Spinal cord (tissue), 10 donors: Measurements from ENCODE around the gene ZNF443. TPM values are rescaled to one million over a fixed set of nuclear protein-coding genes. Genes with fewer than 3 reads are reported as not detected.

Experiments
- DNase-seq, 6 donors: peaks; one replicate each; pipeline versions ENCODE4 v3.0.0 to v3.0.0-alpha.2; 2013 to 2015; ENCODE audit warnings: low spot score in 6 of 6, low read depth in 4 of 6
- H3K27ac ChIP-seq: one replicate; pipeline ENCODE4 v1.5.1; 2013; ENCODE audit warnings: low read depth, low read length, control low read depth
- H3K27me3 ChIP-seq: one replicate; pipeline ENCODE4 v1.6.1; 2013; ENCODE audit warnings: low read length; ENCODE audit not compliant: control insufficient read depth, insufficient read depth
- H3K36me3 ChIP-seq: one replicate; pipeline ENCODE4 v1.6.1; 2013; ENCODE audit warnings: low read length; ENCODE audit not compliant: control insufficient read depth, insufficient read depth
- H3K4me1 ChIP-seq: one replicate; pipeline ENCODE4 v1.6.1; 2013; ENCODE audit warnings: low read length; ENCODE audit not compliant: control insufficient read depth, insufficient read depth
- H3K4me3 ChIP-seq: one replicate; pipeline ENCODE4 v1.5.1; 2013; ENCODE audit warnings: low read depth, low read length, control low read depth
- H3K9me3 ChIP-seq: one replicate; pipeline ENCODE4 v1.6.1; 2013; ENCODE audit warnings: low read length; ENCODE audit not compliant: control insufficient read depth, insufficient read depth
- WGBS: methylation state at CpG from one replicate; pipeline ENCODE4 v1.1.5; 2013; ENCODE audit warnings: missing lambda C conversion rate; ENCODE audit not compliant: insufficient coverage; 5-methylcytosine and 5-hydroxymethylcytosine counted together
- polyA plus RNA-seq, 2 donors: library from polyadenylated mRNA; unstranded; fragments of 120-200 nt; gene quantifications; one replicate each; pipeline ENCODE4 v1.2.1, GENCODE V29; 2013; ENCODE audit not compliant: insufficient read length in 2 of 2
- total RNA-seq, 2 donors: library from RNA; depleted of rRNA in 1 of 2; stranded (reverse); fragments of 120-200 nt in 1 of 2; fragments of >200 nt in 1 of 2; gene quantifications; one replicate each; pipeline versions ENCODE4 v1.2.3 to v1.2.4, GENCODE V29; 2013 to 2014
- donor health status: healthy.

Gene ZNF443
- total and polyA plus RNA-seq, 4 donors, result 6.7 to 10.9 (median 9.2) TPM

- no peak for DNase-seq
- H3K27ac ChIP-seq, result no peak overlapping the region
- 80% methylated on average over 1 of the region's 2 CpGs for WGBS
- H3K27me3 ChIP-seq, result no peaks in the 10 kb centered on the region
- H3K9me3 ChIP-seq, result peaks cover 1% of the 10 kb centered on the region
- peaks cover 2% of the 10 kb centered on the region for H3K36me3 ChIP-seq
- no peak overlapping the region for H3K4me3 ChIP-seq
- H3K4me1 ChIP-seq, result no peaks in the 10 kb centered on the region
Measured at GRCh38 chr19:12380444-12380737, 60.4 kb downstream of the ZNF443 start.

- H3K27ac ChIP-seq, result no peak overlapping the region
- no peaks in the 10 kb centered on the region for H3K4me1 ChIP-seq
- no peaks in the 10 kb centered on the region for H3K27me3 ChIP-seq
- DNase-seq, result no peak
- no peak overlapping the region for H3K4me3 ChIP-seq
- WGBS, result no CpG with 5 or more reads among the region's 5 CpGs
- peaks cover 1% of the 10 kb centered on the region for H3K9me3 ChIP-seq
- H3K36me3 ChIP-seq, result peaks cover 2% of the 10 kb centered on the region
Measured at GRCh38 chr19:12379732-12380443, 60.9 kb downstream of the ZNF443 start.

Other genes with a start within 250 kb of the ZNF443 start
- 10 to 100 TPM; 18.9 to 20.7 TPM for gene ZNF44, start 146.1 kb downstream of the ZNF443 start, total RNA-seq
- gene ZNF44, start 146.1 kb downstream of the ZNF443 start, polyA plus RNA-seq, result 10 to 100 TPM; 14.9 to 18.0 TPM
- gene ZNF563, start 107.4 kb downstream of the ZNF443 start, total RNA-seq, result 1 to 10 TPM; 4.6 to 5.4 TPM
- 1 to 10 TPM; 2.0 to 2.4 TPM for gene ZNF563, start 107.4 kb downstream of the ZNF443 start, polyA plus RNA-seq
- 10 to 100 TPM; 11.5 to 13.2 TPM for gene ZNF442, start 75.3 kb downstream of the ZNF443 start, total RNA-seq
- gene ZNF442, start 75.3 kb downstream of the ZNF443 start, polyA plus RNA-seq, result 1 to 10 TPM; 2.9 to 3.3 TPM
- gene ZNF799, start 39.8 kb downstream of the ZNF443 start, total RNA-seq, result 1 to 10 TPM; 9.7 to 10.0 TPM
- gene ZNF799, start 39.8 kb downstream of the ZNF443 start, polyA plus RNA-seq, result 1 to 10 TPM; 5.5 to 6.2 TPM
- gene ZNF709, start 43.8 kb upstream of the ZNF443 start, total RNA-seq, result 10 to 100 TPM; 13.1 to 20.5 TPM
- 1 to 10 TPM; 9.4 to 9.5 TPM for gene ZNF709, start 43.8 kb upstream of the ZNF443 start, polyA plus RNA-seq
- 10 to 100 TPM; 19.9 to 23.6 TPM for gene ZNF564, start 110.5 kb upstream of the ZNF443 start, total RNA-seq
- 1 to 10 TPM; 5.8 to 6.3 TPM for gene ZNF564, start 110.5 kb upstream of the ZNF443 start, polyA plus RNA-seq
- 10 to 100 TPM; 10.7 to 12.9 TPM for gene ZNF490, start 169.8 kb upstream of the ZNF443 start, total RNA-seq
- 1 to 10 TPM; 5.6 to 8.1 TPM for gene ZNF490, start 169.8 kb upstream of the ZNF443 start, polyA plus RNA-seq
- gene ZNF791, start 169.9 kb upstream of the ZNF443 start, total RNA-seq, result 10 to 100 TPM; 19.4 to 20.8 TPM
- gene ZNF791, start 169.9 kb upstream of the ZNF443 start, polyA plus RNA-seq, result 10 to 100 TPM; 17.4 to 17.5 TPM
- 10 to 100 TPM; 18.9 to 30.6 TPM for gene MAN2B1, start 225.7 kb upstream of the ZNF443 start, total RNA-seq
- gene MAN2B1, start 225.7 kb upstream of the ZNF443 start, polyA plus RNA-seq, result 10 to 100 TPM; 31.5 to 38.7 TPM
- 10 to 100 TPM in 1 of 2 donors, 1 to 10 TPM in 1; 9.3 to 14.9 TPM for gene WDR83, start 225.8 kb upstream of the ZNF443 start, total RNA-seq
- gene WDR83, start 225.8 kb upstream of the ZNF443 start, polyA plus RNA-seq, result 10 to 100 TPM; 27.3 to 37.6 TPM
- 10 to 100 TPM; 52.5 to 97.1 TPM for gene DHPS, start 240.9 kb upstream of the ZNF443 start, total RNA-seq
- gene DHPS, start 240.9 kb upstream of the ZNF443 start, polyA plus RNA-seq, result 100 to 1,000 TPM; 118 to 138 TPM
- not detected for gene GNG14, start 247.0 kb upstream of the ZNF443 start, total RNA-seq
- 1 to 10 TPM in 1 of 2 donors, not detected in 1; 1.6 TPM for gene GNG14, start 247.0 kb upstream of the ZNF443 start, polyA plus RNA-seq